NCI-H526 treated with DMSO at 0.1 percent for 48 hours (cell line): Measurements from ENCODE around the gene TSNAX.
"Not testable (repeated sequence)": the region's sequence is repeated elsewhere in the genome, so short reads cannot be mapped to it uniquely, and the experiment has no call there.

Source experiments
- DNase-seq: peaks from one replicate; lab custom pipeline; 2025; lab: John Stamatoyannopoulos, UW

TSNAX gene, protein sequence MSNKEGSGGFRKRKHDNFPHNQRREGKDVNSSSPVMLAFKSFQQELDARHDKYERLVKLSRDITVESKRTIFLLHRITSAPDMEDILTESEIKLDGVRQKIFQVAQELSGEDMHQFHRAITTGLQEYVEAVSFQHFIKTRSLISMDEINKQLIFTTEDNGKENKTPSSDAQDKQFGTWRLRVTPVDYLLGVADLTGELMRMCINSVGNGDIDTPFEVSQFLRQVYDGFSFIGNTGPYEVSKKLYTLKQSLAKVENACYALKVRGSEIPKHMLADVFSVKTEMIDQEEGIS

DNA sequence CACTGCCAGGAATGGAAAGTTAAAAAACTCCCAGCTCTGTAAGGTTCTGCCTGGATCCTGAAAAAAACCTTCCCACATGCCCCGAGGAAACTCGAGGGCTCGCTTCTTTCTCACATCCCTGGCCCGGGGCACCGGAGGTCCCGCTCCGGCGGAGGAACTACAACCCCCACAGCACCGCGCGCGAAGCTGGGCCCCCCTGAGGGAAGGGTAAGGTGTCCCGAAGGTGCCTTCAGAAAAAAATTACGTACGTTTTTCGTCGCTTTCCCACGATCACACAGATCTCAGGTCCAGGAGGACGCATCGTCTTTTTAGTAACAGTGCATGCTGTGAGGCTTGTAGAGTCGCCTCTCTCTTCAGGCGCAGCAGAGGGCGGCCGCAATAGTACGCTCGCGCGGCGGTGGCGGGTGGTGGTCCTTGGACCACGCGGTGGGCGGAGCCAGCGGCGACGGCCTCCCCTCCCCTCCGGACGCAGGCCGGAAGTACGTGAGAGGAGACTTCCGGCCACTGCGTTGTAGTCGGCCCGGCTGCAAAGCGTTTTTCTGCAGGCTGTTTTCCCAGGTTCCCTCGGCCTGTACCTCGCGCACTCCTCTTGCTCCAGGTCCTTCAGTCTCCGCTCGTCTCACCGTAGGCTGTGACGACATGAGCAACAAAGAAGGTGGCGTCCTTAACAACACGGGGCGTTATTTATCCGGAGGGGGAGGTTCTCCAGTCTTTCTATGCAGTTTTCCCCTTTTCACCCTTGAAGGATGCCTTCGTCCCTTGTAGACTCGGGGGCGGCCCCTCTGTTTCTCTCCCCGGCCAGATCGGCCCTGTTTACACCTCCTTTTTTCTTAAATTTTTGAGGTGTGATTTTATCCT is at the start of gene TSNAX:
TSS of gene TSNAX (plus strand) at position 498 of the 858 bp plus-strand sequence. CDS start at position 640, 142 bp downstream.
- DNase-seq = peak; percentile 85

DNA sequence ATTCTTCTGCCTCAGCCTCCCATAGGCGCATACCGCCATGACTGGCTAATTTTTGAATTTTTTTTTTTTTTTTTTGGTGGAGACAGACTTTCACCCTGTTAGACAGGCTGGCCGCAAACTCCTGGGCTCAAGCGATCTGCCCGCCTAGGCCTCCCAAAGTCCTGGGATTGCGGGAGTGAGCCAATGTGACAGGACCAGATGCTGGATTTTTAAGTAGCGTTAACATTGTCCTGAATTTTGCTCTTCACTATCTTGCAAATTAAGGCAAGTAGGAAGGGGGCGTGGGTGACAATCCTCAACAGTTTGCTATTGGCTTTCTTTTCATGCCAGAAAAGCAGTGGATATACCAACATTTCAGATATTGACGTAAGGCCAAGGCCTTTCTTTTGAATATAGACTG is 49.7 kb upstream of the TSNAX start:
- DNase-seq = no peak

DNA sequence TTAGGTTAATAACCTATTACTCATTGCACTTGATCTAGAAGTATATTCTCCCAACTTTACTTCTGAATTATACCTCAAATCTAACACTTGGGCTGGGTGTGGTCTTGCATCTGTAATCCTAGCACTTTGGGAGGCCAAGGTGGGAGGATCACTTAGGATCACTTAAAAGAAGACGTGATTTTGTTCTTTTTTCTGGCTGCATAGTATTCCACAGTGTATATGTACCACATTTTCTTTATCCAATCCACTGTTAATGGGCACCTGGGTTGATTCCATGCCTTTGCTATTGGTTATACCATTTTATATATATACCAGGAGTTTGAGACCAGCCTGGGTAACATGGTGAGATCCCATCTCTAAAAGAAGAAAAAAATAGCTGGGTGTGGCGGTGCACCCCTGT is 48.5 kb upstream of the TSNAX start:
- no peak for DNase-seq

DNA sequence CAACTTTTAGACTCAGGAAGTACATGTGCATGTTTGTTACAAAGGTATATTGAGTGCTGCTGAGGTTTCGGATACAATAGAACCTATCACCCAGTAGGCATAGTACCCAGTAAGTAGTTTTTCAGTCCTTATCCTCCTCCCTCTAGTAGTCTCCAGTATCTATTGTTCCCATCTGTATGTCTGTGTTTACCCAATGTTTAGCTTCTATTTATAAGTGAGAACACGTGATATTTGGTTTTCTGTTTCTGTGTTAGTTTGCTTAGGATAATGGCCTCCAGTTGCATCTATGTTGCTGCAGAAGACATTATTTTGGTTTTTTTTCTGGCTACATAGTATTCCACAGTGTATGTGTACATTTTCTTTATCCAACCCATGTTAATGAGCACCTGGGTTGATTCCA is 47.2 kb upstream of the TSNAX start:
- no peak for DNase-seq

DNA sequence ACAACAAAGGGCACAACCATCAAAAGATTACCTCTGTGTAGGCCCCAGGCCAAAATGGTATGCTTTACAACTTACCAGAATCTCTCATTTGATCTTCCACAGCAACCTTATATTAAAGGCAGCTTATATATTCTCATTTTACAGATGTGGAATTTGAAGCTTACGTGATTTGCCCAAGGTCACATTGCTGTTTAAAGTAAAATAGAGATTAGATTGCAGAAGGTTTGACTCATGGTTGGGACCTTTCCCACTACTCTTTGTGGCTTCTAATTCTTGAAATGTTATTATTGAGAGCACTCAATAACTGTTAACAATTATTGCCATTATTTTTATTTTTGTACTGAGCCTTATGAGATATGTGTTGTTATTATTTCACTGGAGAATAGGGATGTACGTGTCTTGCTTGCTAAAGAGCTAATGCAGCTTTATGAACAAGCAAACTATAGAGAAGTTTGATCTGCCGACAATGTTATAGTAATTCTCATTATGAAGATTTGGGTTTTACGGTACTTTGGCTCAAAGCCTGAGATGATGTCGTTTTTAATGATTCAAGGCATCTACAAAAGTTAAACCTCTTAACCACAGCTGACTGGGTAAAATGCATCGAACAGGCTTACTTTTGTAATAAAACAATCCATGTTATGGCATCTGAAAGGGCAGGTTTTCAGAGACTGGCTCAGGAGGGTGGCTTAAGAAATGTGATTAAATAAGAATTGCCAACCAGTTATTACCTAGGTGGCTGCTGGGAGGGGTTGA is 43.3 kb upstream of the TSNAX start:
- no peak for DNase-seq

DNA sequence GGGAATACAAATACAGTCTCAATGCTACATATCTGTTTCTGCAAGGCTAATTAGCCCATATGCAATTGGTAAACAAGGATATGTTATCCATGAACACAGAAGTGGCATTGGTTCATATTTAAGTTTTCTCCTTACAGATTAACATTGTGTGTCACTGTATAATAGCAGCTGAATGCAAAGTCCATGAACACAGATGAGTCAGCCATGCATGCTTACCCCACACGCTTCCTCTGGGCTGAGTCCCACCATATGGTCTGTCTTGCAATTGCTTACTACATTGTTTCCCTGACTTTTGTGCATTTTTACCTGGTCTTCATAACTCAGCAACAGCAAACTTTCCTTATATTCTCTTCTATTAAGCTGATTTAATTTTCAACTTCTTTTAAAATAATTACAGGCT is 41.5 kb upstream of the TSNAX start:
- no peak for DNase-seq

DNA sequence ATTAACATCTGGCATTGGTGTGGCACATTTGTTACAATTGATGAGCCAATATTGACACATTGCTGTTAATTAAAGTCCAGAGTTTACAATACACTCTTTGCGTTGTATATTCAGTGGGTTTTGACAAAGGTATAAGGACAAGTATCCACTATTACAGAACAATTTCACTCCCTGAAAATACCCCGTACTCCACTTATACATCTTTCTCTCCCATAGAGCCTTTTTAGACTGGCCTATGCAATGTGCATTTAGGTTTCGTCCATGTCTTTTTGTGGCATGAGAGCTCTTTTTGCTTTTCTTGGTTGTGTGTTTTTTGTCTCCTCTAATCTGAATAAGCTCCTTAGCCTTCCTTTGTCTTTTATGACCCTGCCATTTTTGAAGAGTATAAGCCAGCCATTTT is 40.6 kb upstream of the TSNAX start:
- DNase-seq = no peak

DNA sequence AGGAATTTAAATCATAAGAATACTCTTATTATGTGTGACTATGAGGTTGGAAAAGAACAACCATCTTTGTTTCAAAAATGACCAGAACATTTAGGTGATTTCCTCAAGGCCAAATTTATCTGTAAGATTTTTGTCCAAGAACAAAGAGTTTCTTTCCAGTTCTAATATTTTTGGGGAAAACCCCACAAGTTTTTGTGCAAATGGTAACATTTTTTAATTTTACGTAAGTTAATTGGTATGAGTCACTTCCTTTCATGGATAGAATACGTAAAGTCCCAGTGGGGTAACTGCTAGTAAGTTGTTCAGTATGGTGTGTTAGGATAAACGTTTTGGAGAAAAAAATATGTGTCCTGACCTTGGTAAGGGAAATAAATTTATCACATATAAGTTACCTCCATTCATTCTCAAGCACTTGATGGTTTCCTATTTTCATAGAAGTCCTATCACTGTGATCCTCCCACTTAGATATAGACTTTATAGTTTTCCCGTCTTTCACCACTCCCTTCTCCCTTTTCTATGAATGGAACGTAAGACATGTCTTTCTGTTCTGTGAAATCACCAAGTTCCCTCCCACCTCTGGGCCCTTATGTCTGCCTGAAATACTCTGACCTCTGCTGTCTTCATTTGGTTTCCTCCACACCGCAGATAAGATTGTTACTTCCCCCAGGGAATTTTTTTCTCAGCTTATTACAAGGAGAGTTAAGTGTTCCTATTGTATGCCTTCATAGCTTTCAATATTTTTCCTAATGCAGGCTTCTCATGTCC is 34.9 kb upstream of the TSNAX start:
- DNase-seq = no peak

DNA sequence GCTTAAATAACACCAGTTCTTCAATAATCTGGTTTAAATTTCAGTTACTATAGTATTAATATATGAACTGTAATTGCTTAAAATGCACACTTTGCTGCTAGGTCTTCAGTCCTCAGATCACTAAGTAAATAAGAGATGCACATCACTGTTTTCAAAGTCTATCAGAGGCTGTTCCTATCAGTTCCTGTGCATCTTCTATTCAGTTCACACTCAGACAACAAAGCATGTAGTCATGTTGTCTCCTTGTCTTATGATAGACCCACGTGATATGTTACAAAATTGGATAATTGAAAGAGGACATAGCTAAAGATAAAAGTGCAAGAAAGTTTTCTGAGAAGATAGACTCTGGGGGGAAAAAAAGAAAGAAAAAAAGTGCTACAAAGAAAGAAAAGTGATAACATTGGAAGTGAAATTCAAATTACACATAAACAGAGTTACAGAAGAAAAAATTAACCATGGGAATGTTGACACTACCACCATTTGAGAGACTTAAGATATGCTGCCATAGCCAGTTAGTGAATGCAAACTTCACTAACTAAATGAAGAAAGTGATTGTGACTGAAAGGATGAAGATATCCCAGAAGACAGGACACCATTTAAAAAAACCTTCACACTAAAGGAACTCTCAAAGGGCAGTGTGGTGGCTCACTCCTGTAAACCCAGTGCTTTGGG is 33.9 kb upstream of the TSNAX start:
- no peak for DNase-seq

DNA sequence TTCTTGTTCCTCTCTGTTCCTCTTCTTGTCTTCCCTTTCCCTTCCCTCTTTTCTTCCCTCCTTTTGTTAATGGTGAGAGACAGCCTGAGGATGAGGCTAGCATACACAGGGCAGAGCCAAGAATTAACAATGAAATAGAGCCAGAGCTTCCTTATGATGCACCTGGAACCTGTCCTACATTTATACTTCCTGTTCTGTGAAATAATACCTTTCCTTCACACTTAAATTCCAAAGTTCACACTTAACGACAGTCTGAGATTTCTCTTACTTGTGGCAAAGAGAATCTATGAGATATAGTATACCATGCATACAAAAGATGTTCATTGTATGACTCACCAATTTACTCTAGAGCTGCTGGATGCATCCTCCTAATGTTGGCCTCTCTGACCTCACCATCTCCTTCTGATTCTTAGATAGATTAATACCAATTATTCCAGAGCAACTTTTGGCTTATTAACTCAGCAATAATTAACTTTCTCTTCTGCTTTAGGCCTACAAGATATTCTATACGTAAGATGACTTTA is 30.8 kb upstream of the TSNAX start:
- DNase-seq = no peak

DNA sequence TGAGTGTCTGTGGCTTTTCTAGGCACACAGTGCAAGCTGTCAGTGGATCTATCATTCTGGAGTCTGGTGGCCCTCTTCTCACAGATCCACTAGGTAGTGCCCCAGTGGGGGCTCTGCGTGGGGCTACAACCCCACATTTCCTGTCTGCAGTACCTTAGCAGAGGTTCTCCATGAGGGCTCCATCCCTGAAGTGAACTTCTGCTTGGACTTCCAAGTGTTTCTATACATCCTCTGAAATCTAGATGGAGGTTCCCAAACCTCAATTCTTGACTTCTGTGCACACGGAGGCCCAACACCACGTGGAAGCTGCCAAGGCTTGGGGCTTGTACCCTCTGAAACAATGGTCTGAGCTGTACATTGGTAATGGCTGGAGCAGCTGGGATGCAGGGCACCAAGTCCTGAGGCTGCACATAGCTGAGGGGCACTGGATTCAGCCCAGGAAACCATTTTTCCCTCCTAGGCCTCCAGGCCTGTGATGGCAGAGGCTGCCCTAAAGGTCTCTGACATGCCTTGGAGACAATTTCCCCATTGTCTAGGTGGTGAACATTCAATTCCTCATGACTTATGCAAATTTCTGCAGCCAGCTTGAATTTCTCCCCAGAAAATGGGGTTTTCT is 29.2 kb upstream of the TSNAX start:
- DNase-seq = no peak

DNA sequence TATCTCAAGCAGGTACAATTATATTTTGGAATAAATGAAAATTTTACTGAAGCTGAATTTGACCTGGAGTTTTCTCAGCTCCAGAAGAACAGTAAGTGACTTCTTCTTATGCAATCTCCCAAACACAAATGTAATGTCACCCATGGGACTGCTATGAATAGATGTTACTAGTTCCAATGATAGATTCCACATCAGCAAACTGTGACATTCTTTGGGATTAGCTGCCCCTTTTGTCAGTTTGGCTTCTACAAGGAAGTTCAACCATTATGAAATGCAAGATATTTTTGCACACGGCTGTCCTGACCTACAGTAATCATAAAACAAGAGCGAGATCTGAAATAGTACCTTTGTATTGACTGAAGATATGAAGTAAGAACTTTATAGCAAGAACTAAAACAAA is 27.8 kb upstream of the TSNAX start:
- DNase-seq = no peak

DNA sequence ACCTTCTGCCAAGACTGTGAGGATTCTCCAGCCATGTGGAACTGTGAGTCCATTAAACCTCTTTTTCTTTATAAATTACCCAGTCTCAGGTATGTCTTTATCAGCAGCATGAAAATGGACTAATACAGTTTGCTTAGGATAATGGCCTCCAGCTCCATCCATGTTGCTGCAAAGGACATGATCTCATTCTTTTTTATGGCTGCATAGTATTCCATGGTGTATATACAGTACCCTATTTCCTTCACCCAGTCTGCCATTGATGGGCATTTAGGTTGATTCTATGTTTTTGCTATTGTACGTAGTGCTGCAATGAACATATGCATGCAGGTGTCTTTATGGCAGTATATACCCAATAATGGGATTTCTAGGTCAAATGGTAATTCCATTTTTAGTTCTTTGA is 25.3 kb upstream of the TSNAX start:
- DNase-seq = not testable (repeated sequence)

DNA sequence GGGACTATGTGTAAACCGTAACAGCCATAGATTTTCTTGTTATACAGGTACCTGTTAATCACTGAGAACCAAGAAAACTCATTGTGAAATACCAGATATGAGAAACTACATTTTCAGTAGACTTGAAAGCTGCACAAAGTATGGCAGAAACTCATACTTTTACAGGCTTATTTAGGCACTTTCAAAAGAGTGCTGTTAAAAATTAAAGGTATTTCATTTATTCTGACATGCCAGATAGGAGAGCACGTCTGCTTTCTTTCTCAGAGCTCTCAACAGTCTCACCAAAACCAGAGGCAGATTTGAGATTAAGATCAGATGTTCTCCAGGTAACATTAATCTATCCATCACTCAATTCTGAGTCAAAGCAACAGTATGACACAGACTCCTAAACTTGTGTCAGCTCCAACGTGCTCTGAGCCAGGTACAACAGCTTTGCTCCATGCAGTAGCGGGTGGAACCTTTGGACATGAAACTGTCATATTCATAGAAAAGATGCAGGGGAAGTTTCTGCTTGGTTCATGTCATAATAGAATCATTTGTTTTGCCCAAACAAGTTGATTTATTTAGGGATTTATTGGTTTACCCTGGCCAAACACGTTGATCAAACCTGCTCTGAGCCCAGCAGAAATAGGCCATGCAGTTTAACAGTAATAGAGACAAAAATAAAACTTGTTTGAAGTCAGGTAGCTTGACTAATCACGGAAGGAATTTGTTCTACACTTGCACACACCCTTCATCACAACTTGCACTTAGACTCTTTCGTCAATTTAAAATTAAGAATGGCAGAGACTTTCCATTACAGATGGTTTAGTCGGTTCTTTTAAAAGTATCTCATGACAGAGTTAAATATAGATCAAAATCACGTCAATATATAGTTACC is 20.8 kb upstream of the TSNAX start:
- DNase-seq = no peak

DNA sequence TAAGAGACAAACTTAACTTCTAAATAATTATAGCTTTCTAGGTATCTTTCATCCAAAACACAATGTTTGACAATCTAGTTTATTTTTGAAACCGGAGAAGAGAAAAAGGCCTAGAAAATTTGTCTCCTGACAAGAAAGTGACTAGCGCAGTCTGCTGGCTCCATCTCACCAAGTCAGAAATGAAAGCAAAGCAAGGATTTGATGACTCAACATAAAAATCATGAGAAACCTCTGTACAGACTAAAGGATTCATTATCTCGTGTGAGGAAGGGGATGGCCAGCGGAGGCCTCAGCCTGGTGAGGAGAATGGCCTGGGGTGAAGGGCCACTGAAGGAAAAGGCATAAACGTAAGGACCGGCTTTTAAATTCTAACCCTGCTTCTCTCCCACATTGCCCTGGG is 20.0 kb upstream of the TSNAX start:
- no peak for DNase-seq

DNA sequence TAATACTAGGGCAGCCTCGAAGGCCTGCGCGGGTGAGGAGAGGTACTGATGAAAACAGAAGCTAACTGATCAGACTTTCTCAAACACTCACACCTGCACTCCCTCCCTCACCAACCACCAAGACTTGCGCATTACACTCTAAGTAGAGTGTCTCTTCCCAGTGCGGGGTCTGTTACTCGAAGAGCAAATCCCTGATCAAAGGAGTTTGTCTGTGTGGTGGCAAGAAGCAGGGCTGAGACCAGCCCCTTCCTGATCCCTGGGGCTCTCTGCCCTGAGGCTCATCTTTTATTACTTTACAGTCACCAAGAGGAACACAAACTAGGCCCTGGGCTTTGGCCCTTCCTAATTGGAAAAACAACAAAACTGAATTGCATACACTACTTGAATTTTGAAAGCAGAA is 19.5 kb upstream of the TSNAX start:
- no peak for DNase-seq

DNA sequence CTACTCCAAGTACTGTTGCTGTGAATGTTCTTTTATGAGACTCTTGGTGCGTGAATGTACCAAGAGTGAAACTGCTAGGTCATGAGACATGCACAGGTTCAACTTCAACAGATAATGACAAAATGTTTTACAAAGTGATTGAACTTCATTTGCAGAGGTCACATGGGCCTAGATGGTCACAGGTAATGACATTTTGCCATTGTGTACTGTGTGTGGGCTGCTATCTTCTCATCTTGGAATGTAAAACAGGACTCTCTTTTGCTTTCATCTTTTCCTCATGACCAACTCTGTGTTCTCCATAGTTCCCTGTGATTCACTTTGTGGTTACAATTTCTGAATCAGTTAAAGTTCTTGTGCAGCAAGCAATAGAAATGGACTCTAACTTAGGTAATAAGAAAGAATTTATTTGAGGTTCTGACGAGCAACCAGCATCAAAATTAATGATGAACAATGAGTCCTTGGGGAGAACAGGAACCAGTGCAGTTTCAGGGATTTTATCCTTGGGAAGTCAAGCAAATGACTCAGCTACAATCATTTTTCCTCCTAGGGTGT is 16.2 kb upstream of the TSNAX start:
- DNase-seq = no peak

DNA sequence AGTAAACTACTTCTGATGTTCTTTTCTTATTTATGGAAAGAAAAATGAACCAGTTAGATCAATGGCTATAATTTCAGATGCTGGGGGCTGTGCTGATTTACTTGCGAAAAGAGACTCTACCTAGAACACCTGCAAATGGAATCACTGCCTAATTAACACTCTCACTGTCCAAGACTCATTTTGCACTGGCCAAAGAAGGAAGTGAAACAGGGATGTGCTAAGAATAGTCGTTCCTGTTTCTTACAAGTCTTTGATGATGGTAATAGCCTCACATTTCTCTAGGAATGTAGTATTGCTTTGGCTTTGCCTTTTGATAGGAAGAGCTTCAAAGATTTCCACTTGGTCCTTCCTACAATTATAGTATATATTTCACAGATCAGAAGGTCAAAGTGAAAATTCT is 12.7 kb upstream of the TSNAX start:
- no peak for DNase-seq

DNA sequence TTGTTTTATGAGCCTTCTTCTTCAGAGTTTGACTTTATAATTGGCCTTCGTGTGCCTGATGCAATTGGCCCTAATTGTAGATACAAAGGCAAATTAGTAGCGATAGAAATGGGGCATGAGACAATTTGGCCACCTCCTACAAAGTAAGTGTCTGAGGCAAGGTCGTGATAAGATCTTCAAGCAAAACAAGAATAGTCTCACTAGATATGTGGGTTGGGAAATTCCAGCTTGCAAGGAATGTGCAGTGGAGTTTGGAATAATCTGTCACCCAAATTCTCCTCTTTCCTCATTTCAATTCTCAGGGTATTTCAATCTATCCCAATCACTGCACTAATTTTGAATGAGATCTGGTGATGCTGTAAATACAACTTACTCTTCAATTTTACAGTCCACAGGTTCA is 11.4 kb upstream of the TSNAX start:
- no peak for DNase-seq
